Left ventricle myocardium inferior (tissue), 1 donor: ENCODE measurements around the gene FBXL16. TPM values are rescaled to one million over a fixed set of nuclear protein-coding genes. Genes with fewer than 3 reads are reported as not detected.

Experiments
- DNase-seq: peaks from one replicate; pipeline ENCODE4 v3.0.0-alpha.2; 2020
- H3K27ac ChIP-seq: fragments of 200-600 bp; replicated peaks from 2 replicates; pipeline ENCODE4 v1.8.0; 2021
- H3K27me3 ChIP-seq: fragments of 200-600 bp; 2 replicates; pipeline ENCODE4 v1.8.0; 2021; ENCODE audit warnings: low read depth
- H3K36me3 ChIP-seq: fragments of 200-600 bp; 2 replicates; pipeline ENCODE4 v1.8.0; 2021
- H3K4me1 ChIP-seq: fragments of 200-600 bp; 2 replicates; pipeline ENCODE4 v1.8.0; 2021
- H3K4me3 ChIP-seq: fragments of 200-600 bp; 2 replicates; pipeline ENCODE4 v1.8.0; 2021; ENCODE audit warnings: mild to moderate bottlenecking, moderate library complexity
- H3K9me3 ChIP-seq: fragments of 200-600 bp; replicated peaks from 2 replicates; pipeline ENCODE4 v1.8.0; 2021
- CTCF ChIP-seq: fragments of 200-600 bp; IDR thresholded peaks from 2 replicates; pipeline ENCODE4 v1.8.0; 2021; ENCODE audit warnings: antibody characterized with exemption, mild to moderate bottlenecking, borderline replicate concordance
- intact Hi-C: fragments of 100-400 bp; cut with micrococcal nuclease; formaldehyde crosslinking; loops from one replicate; pipeline ENCODE4 v1.11.0; 2022
- total RNA-seq: library from RNA; stranded (reverse); fragmentation: NEBNext Ultra II Directional; extraction: Animal tissue kit (Norgen Biotek cat#: 25700); gene quantifications from one replicate; pipeline ENCODE4 v1.2.1, GENCODE V29; 2021
- donor health status: DM: no; HTN: yes; CAD: no; lungs with severe emphysema.

Gene FBXL16
- total RNA-seq, 1 donor from 2014 or later, result 0.08 TPM

GRCh38 chr16:680967-681745 lies 24.4 kb downstream of the FBXL16 start:
- DNase-seq, result no peak
- no peaks in the 10 kb centered on the region for H3K9me3 ChIP-seq
- intact Hi-C loops, result no loop called here
- peaks cover 73% of the 10 kb centered on the region for H3K4me1 ChIP-seq
- H3K27me3 ChIP-seq, result peaks cover 19% of the 10 kb centered on the region
- no peak for TF ChIP-seq CTCF
- peak overlapping the region; percentile 100 for H3K27ac ChIP-seq
- H3K4me3 ChIP-seq, result peak overlapping the region; percentile 88
- H3K36me3 ChIP-seq, result peaks cover 21% of the 10 kb centered on the region

- intact Hi-C loops, result no loop called here
- Histone ChIP-seq H3K4me1 (peaks cover 73% of the 10 kb centered on the region), H3K36me3 (peaks cover 21% of the 10 kb centered on the region), H3K27me3 (peaks cover 19% of the 10 kb centered on the region), H3K4me3 (peak overlapping the region; percentile 88), H3K27ac (peak overlapping the region; percentile 100), H3K9me3 (no peaks in the 10 kb centered on the region)
- no peak for DNase-seq
- no peak for TF ChIP-seq CTCF
Observed at GRCh38 chr16:680625-680945, 25.0 kb downstream of the FBXL16 start.

- no peak for TF ChIP-seq CTCF
- H3K4me1 ChIP-seq, result peaks cover 72% of the 10 kb centered on the region
- intact Hi-C loops, result no loop called here
- peaks cover 19% of the 10 kb centered on the region for H3K27me3 ChIP-seq
- H3K36me3 ChIP-seq, result peaks cover 21% of the 10 kb centered on the region
- H3K9me3 ChIP-seq, result no peaks in the 10 kb centered on the region
- peak; percentile 88 for DNase-seq
- peak within 1 kb of the TSS; percentile 100 for H3K27ac ChIP-seq
- H3K4me3 ChIP-seq, result peak within 1 kb of the TSS; percentile 88
Observed at GRCh38 chr16:679814-680624, 25.6 kb downstream of the FBXL16 start, which contains the start of gene STUB1. TSS of gene STUB1 (plus strand) at chr16:680410. CDS start at chr16:680526, 116 bp downstream.

GRCh38 chr16:678858-679813 lies 26.5 kb downstream of the FBXL16 start:
- peak overlapping the region; percentile 100 for H3K27ac ChIP-seq
- intact Hi-C loops, result no loop called here
- peaks cover 74% of the 10 kb centered on the region for H3K4me1 ChIP-seq
- H3K9me3 ChIP-seq, result no peaks in the 10 kb centered on the region
- peak; percentile 76 for DNase-seq
- no peak for TF ChIP-seq CTCF
- peaks cover 23% of the 10 kb centered on the region for H3K36me3 ChIP-seq
- peak overlapping the region; percentile 88 for H3K4me3 ChIP-seq
- H3K27me3 ChIP-seq, result peaks cover 19% of the 10 kb centered on the region

GRCh38 chr16:678209-678857 lies 27.3 kb downstream of the FBXL16 start:
- DNase-seq, result no peak
- Histone ChIP-seq H3K9me3 (no peaks in the 10 kb centered on the region), H3K27ac (no peak overlapping the region), H3K36me3 (peaks cover 31% of the 10 kb centered on the region), H3K27me3 (peaks cover 19% of the 10 kb centered on the region), H3K4me1 (peaks cover 69% of the 10 kb centered on the region), H3K4me3 (no peak overlapping the region)
- intact Hi-C loops, result no loop called here
- TF ChIP-seq CTCF, result no peak
